ENCODE results near the gene PLEKHF1. TPM values are rescaled to one million over a fixed set of nuclear protein-coding genes. Genes with fewer than 3 reads are reported as not detected.

The PLEKHF1 gene
- total RNA-seq, 1 experiment from 2014 or later = 5.5 TPM

DNA sequence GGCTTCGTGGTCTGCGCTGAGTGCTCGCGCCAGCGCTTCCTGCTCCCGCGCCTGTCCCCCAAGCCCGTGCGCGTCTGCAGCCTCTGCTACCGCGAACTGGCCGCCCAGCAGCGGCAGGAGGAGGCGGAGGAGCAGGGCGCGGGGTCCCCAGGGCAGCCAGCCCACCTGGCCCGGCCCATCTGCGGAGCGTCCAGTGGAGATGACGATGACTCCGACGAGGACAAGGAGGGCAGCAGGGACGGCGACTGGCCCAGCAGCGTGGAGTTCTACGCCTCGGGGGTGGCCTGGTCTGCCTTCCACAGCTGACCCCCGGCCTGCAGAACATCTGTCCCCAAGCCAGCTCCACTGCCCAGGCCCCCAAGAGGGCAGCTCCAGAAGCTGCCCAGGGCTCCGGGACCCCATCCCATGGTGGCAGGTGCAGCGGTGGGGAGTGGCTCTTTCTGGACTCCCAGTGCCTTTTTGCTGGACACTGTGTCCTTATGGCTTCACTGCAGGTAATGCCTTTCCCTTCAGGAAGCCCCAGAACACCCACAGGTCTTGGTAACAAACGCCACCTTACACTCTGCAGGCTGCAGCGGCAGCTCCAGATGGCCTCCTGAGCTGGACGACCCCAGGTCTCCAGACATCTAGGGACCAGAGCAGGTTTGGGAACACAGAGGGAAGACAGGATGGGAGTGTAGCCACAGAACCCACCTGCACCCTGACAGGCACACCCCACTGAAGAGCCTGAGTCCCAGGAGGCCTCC lies 9.3 kb downstream of the PLEKHF1 start:
- TF ChIP-seq SP1 (IDR thresholded peaks at IDR 0.05; ENCODE audit: low read depth) (no peak), ZFX (IDR thresholded peaks at IDR 0.05) (no peak), ZNF274 (IDR thresholded peaks at IDR 0.05; ENCODE audit: low read depth, low read length) (no peak), EZH2 (IDR thresholded peaks at IDR 0.05) (no peak), FOSL1 (IDR thresholded peaks at IDR 0.05; ENCODE audit: low read depth) (no peak), EZH2phosphoT487 (IDR thresholded peaks at IDR 0.05; ENCODE audit: borderline replicate concordance) (no peak), EGR1 (IDR thresholded peaks at IDR 0.05; ENCODE audit: low read depth) (no peak)
- TF ChIP-seq, protein P1, sequence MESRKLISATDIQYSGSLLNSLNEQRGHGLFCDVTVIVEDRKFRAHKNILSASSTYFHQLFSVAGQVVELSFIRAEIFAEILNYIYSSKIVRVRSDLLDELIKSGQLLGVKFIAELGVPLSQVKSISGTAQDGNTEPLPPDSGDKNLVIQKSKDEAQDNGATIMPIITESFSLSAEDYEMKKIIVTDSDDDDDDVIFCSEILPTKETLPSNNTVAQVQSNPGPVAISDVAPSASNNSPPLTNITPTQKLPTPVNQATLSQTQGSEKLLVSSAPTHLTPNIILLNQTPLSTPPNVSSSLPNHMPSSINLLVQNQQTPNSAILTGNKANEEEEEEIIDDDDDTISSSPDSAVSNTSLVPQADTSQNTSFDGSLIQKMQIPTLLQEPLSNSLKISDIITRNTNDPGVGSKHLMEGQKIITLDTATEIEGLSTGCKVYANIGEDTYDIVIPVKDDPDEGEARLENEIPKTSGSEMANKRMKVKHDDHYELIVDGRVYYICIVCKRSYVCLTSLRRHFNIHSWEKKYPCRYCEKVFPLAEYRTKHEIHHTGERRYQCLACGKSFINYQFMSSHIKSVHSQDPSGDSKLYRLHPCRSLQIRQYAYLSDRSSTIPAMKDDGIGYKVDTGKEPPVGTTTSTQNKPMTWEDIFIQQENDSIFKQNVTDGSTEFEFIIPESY (IDR thresholded peaks at IDR 0.05; ENCODE audit: extremely low read depth, insufficient replicate concordance, low read length) = no peak
- TF ChIP-seq, protein P2, sequence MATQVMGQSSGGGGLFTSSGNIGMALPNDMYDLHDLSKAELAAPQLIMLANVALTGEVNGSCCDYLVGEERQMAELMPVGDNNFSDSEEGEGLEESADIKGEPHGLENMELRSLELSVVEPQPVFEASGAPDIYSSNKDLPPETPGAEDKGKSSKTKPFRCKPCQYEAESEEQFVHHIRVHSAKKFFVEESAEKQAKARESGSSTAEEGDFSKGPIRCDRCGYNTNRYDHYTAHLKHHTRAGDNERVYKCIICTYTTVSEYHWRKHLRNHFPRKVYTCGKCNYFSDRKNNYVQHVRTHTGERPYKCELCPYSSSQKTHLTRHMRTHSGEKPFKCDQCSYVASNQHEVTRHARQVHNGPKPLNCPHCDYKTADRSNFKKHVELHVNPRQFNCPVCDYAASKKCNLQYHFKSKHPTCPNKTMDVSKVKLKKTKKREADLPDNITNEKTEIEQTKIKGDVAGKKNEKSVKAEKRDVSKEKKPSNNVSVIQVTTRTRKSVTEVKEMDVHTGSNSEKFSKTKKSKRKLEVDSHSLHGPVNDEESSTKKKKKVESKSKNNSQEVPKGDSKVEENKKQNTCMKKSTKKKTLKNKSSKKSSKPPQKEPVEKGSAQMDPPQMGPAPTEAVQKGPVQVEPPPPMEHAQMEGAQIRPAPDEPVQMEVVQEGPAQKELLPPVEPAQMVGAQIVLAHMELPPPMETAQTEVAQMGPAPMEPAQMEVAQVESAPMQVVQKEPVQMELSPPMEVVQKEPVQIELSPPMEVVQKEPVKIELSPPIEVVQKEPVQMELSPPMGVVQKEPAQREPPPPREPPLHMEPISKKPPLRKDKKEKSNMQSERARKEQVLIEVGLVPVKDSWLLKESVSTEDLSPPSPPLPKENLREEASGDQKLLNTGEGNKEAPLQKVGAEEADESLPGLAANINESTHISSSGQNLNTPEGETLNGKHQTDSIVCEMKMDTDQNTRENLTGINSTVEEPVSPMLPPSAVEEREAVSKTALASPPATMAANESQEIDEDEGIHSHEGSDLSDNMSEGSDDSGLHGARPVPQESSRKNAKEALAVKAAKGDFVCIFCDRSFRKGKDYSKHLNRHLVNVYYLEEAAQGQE (IDR thresholded peaks at IDR 0.05; ENCODE audit: low read depth) = no peak
- TF ChIP-seq, protein P3, sequence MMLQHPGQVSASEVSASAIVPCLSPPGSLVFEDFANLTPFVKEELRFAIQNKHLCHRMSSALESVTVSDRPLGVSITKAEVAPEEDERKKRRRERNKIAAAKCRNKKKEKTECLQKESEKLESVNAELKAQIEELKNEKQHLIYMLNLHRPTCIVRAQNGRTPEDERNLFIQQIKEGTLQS (IDR thresholded peaks at IDR 0.05) = no peak
- peaks cover 10% of the 10 kb centered on the region; the same call in 1 of the 2 replicates for H3K79me2 ChIP-seq (ENCODE audit: insufficient read depth, low read length)
- peaks cover 0 to 8% of the 10 kb centered on the region in 2 experiments; a peak in 2 of 4 replicates for H3K4me1 ChIP-seq (ENCODE audit: control insufficient read depth in 1 of 2, insufficient read depth in 2 of 2, low read length in 2 of 2)
- no peak for DNase-seq (ENCODE audit: low read depth, low spot score)
- ChIA-PET RAD21 (ENCODE audit: low non-redundant PET in 1 of 2, low total read pairs in 2 of 2, uncharacterized antibody in 2 of 2, unreplicated experiment in 2 of 2) (no interaction called here), CTCF (no interaction called here), POLR2A (no interaction called here)
- no peak overlapping the region for H3K4me2 ChIP-seq (ENCODE audit: low read length)
- no peak for ATAC-seq
- no peaks in the 10 kb centered on the region; a peak in 1 of 4 replicates for H3K36me3 ChIP-seq (ENCODE audit: control insufficient read depth in 1 of 2, insufficient read depth in 2 of 2, low read length in 2 of 2)
- no peaks in the 10 kb centered on the region for H3K9me2 ChIP-seq (ENCODE audit: insufficient read depth)
- no TSS peak for BruUV-seq (replicated peaks)
- no peaks in the 10 kb centered on the region for H3K27me3 ChIP-seq (ENCODE audit: insufficient read depth, low read length)
- no peak overlapping the region for H3K9ac ChIP-seq (ENCODE audit: low read length)
- H4K20me1 ChIP-seq (ENCODE audit: insufficient read depth) = no peaks in the 10 kb centered on the region
- no peak overlapping the region for H3K4me3 ChIP-seq (replicated peaks in 1 of 2; ENCODE audit: low read depth in 1 of 2, low read length in 2 of 2)
- intact Hi-C loops (cut with micrococcal nuclease) = no loop called here
- no peak overlapping the region for H2AFZ ChIP-seq (ENCODE audit: low read depth, low read length, poor library complexity, severe bottlenecking)
- H3K9me3 ChIP-seq (ENCODE audit: control insufficient read depth in 1 of 2, insufficient read depth in 1 of 2, low read depth in 1 of 2, low read length in 2 of 2) = no peaks in the 10 kb centered on the region
- H3K27ac ChIP-seq (ENCODE audit: low read depth, low read length) = no peak overlapping the region
